Kidney epithelial cell (primary cell): ENCODE results near the gene XPA. TPM values are rescaled to one million over a fixed set of nuclear protein-coding genes. Genes with fewer than 3 reads are reported as not detected.

Experiments used
- DNase-seq: peaks from one replicate; pipeline ENCODE4 v3.0.0-alpha.2; 2010; ENCODE audit warnings: low read depth
- H3K27me3 ChIP-seq: 2 replicates; pipeline ENCODE4 v1.6.0; 2011; ENCODE audit warnings: low read length; ENCODE audit not compliant: control insufficient read depth, insufficient read depth
- H3K36me3 ChIP-seq: 2 replicates; pipeline ENCODE4 v1.5.1; 2011; ENCODE audit warnings: low read length; ENCODE audit not compliant: control insufficient read depth, insufficient read depth
- H3K4me3 ChIP-seq: 2 replicates; pipeline ENCODE4 v1.5.1; 2011; ENCODE audit warnings: low read depth, mild to moderate bottlenecking, control low read depth, low read length
- CTCF ChIP-seq: IDR thresholded peaks from 2 replicates; pipeline ENCODE4 v1.5.1; 2011; ENCODE audit warnings: mild to moderate bottlenecking, moderate library complexity, low read length, control low read depth, inconsistent platforms; ENCODE audit not compliant: insufficient read depth, poor library complexity, severe bottlenecking
- total RNA-seq: library from RNA; depleted of rRNA; stranded (reverse); fragments of >200 nt; gene quantifications from 2 replicates; pipeline ENCODE4 v1.2.3, GENCODE V29; 2015

XPA gene
- total RNA-seq, 1 donor from 2014 or later: 12.5 TPM

GRCh38 chr9:97668485-97668884, 28.7 kb downstream of the XPA start:
- TF ChIP-seq CTCF: no peak
- Histone ChIP-seq H3K27me3 (no peaks in the 10 kb centered on the region), H3K36me3 (no peaks in the 10 kb centered on the region), H3K4me3 (no peak overlapping the region)
- no peak for DNase-seq

DNA sequence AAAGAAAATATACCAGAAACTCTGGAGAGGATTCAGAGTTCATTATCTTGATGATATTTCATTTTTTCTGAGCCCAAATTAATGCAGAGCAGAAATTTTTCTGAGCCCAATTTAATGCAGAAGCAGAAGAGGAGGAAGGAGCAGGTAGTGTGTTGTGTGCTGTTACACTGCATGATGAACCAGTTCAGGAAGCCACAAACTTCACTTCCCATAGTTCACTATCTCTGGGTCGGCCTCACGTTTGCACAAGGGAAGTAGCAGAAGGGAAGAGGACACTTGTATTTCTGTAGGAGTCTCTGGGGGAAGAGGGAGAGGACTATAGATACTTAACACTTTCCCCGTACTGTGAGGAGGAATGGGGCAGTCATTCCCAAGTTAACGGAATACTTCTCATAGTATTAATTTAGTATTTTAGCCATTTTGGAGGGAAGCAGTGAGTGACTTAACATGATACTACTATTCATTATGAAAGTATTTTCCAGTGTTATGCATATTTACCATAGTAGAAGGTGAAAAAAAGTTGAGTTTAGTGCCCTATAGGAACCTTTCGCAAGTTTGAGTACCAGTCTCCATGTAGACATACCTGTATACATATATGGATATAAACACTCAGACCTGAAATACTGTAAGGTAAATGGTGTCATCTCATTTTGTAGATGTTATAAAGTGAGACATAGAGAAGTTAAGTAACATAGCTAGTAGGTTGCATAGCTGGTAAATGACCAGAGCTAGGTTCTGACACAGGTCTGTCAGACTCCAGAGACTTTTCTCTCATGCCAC, 30.0 kb downstream of the XPA start:
- DNase-seq: no peak
- H3K36me3 ChIP-seq: no peaks in the 10 kb centered on the region
- no peak overlapping the region for H3K4me3 ChIP-seq
- no peak for TF ChIP-seq CTCF
- no peaks in the 10 kb centered on the region for H3K27me3 ChIP-seq

DNA sequence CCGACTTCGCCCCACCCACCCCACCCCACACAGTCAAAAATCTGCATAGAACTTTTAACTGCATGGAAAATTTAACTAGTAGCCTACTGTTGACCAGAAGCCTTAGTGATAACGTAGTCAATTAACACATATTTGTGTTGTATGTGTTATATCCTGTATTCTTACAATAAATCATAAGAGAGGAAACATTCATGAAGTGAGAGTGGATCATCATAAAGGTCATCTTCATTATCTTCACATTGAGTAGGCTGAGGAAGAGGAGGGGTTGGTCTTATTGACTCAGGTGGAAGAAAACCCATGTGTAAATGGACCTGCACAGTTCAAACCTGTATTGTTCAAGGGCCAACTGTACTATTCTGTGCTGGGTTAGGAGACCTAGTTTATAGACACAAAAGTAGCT, 31.4 kb downstream of the XPA start:
- no peak for TF ChIP-seq CTCF
- H3K27me3 ChIP-seq: no peaks in the 10 kb centered on the region
- no peak overlapping the region for H3K4me3 ChIP-seq
- no peaks in the 10 kb centered on the region for H3K36me3 ChIP-seq
- DNase-seq: no peak

GRCh38 chr9:97660847-97661246, 36.3 kb downstream of the XPA start:
- TF ChIP-seq CTCF: no peak
- no peak for DNase-seq
- H3K4me3 ChIP-seq: no peak overlapping the region
- H3K36me3 ChIP-seq: peaks cover 1% of the 10 kb centered on the region
- no peaks in the 10 kb centered on the region for H3K27me3 ChIP-seq

GRCh38 chr9:97660340-97660739, 36.8 kb downstream of the XPA start:
- no peak overlapping the region for H3K4me3 ChIP-seq
- TF ChIP-seq CTCF: no peak
- H3K36me3 ChIP-seq: peaks cover 1% of the 10 kb centered on the region
- no peaks in the 10 kb centered on the region for H3K27me3 ChIP-seq
- no peak for DNase-seq

- TF ChIP-seq CTCF: no peak
Observed at GRCh38 chr9:97659771-97660170, 37.4 kb downstream of the XPA start.

More at GRCh38 chr9:97659771-97660170, 37.4 kb downstream of the XPA start:
- Histone ChIP-seq H3K27me3 (no peaks in the 10 kb centered on the region), H3K4me3 (no peak overlapping the region), H3K36me3 (peaks cover 1% of the 10 kb centered on the region)
- DNase-seq: no peak
